ENCODE data around the gene ECE2.
A peak's percentile ranks its signal among the peaks of the same experiment; 100 is the strongest.

Gene ECE2

GRCh38 chr3:184314700-184315542, 39.1 kb downstream of the ECE2 start:
- no peak for DNase-seq (ENCODE audit: low read depth)

- DNase-seq (ENCODE audit: low read depth) = no peak
Measured at GRCh38 chr3:184315543-184315867, 39.7 kb downstream of the ECE2 start.

- no peak for DNase-seq (ENCODE audit: low read depth)
Measured at GRCh38 chr3:184315871-184316661, 40.2 kb downstream of the ECE2 start.

GRCh38 chr3:184316792-184317191, 41.0 kb downstream of the ECE2 start:
- DNase-seq (ENCODE audit: low read depth) = no peak

- no peak for DNase-seq (ENCODE audit: low read depth)
Measured at GRCh38 chr3:184317201-184317600, 41.4 kb downstream of the ECE2 start.

- DNase-seq (ENCODE audit: low read depth) = peak; percentile 88
Measured at GRCh38 chr3:184320104-184320445, 44.3 kb downstream of the ECE2 start.

- DNase-seq (ENCODE audit: low read depth) = no peak
Measured at GRCh38 chr3:184321666-184322065, 45.8 kb downstream of the ECE2 start.

- DNase-seq (ENCODE audit: low read depth) = no peak
Measured at GRCh38 chr3:184322731-184323487, 47.1 kb downstream of the ECE2 start.

- no peak for DNase-seq (ENCODE audit: low read depth)
Measured at GRCh38 chr3:184323696-184324095, 47.9 kb downstream of the ECE2 start.

- no peak for DNase-seq (ENCODE audit: low read depth)
Measured at GRCh38 chr3:184325269-184325668, 49.4 kb downstream of the ECE2 start.

- no peak for DNase-seq (ENCODE audit: low read depth)
Measured at GRCh38 chr3:184325715-184326369, 50.0 kb downstream of the ECE2 start.

- no peak for DNase-seq (ENCODE audit: low read depth)
Measured at GRCh38 chr3:184327171-184327570, 51.3 kb downstream of the ECE2 start.

- no peak for DNase-seq (ENCODE audit: low read depth)
Measured at GRCh38 chr3:184328516-184328915, 52.7 kb downstream of the ECE2 start.

- peak; percentile 30 for DNase-seq (ENCODE audit: low read depth)
Measured at GRCh38 chr3:184332370-184333090, 56.7 kb downstream of the ECE2 start.

- no peak for DNase-seq (ENCODE audit: low read depth)
Measured at GRCh38 chr3:184333190-184333589, 57.4 kb downstream of the ECE2 start.

- no peak for DNase-seq (ENCODE audit: low read depth)
Measured at GRCh38 chr3:184333700-184334099, 57.9 kb downstream of the ECE2 start.

- no peak for DNase-seq (ENCODE audit: low read depth)
Measured at GRCh38 chr3:184334470-184335158, 58.8 kb downstream of the ECE2 start.

GRCh38 chr3:184335291-184335660, 59.5 kb downstream of the ECE2 start:
- no peak for DNase-seq (ENCODE audit: low read depth)

GRCh38 chr3:184335661-184336546, 60.1 kb downstream of the ECE2 start:
- DNase-seq (ENCODE audit: low read depth) = no peak
